GM18907 (cell line): ENCODE measurements around the gene SPAG6.
A peak's percentile ranks its signal among the peaks of the same experiment; 100 is the strongest.
"Not testable (repeated sequence)": the region's sequence is repeated elsewhere in the genome, so short reads cannot be mapped to it uniquely, and the experiment has no call there.

Experiments used
- ATAC-seq: cut with Tn5 transposase; IDR thresholded peaks from one replicate; pipeline ENCODE4 v1.9.1; 2021; ENCODE audit warnings: mild to moderate bottlenecking, moderate library complexity; ENCODE audit not compliant: unreplicated experiment

SPAG6 gene

DNA sequence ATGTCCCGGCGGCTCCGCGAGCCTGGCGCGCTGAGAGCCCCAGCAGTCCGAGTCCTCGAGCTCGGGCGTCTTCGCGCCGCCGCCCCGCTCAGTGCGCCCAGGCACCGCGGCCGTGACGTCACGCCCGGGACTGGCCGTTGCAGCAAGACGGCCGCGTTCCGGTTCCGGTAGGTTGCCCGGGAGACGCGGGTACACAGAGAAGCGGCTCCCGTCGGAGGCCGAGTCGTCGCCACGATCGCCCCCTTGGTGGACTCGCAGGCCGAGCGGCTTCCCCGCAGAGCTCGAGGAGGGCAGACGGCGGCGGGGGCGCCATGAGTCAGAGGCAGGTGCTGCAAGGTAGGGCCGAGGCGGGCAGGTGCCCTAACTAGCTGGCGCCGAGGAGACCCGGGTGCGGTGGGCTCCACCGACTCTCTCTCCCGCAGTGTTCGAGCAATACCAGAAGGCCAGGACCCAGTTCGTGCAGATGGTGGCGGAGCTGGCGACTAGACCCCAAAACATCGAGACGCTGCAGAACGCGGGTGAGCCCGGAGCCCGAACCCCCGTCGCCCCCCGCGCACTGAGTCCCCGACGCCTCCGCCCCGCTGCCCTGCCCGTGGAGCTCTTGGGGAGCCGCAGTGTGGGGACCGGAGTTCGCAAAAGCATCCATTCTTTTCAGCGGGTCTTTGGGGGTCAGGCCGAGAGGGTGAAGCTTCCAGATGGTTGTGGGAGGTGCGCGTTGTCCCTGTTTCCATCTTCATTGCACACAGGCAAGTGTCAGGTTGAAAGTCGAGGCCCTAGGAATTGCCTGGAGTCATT is at the start of gene SPAG6:
Gene SPAG6 (plus strand): TSS at position 196 of the 795 bp plus-strand sequence. CDS start 116 bp downstream, at position 312.
- ATAC-seq, result no peak

DNA sequence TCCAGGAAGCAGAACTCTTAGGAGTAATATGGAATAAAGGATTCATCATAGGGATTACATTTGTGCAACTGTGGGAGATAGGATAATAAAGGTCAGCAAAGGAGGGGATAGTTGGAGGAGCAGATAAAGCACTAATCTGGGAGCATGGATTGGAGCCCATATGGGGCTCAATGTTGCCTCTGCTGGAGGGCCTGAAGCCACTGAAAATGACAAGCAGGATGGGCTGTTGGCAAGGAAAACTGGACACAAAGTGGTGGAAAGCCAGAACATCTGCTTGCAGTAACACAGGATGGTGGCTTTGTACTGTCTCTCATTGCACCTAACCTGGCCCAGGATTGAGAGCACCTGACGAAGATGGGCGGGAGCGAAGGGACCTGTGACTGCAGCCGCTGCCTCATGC is 44.1 kb upstream of the SPAG6 start:
- ATAC-seq, result no peak

DNA sequence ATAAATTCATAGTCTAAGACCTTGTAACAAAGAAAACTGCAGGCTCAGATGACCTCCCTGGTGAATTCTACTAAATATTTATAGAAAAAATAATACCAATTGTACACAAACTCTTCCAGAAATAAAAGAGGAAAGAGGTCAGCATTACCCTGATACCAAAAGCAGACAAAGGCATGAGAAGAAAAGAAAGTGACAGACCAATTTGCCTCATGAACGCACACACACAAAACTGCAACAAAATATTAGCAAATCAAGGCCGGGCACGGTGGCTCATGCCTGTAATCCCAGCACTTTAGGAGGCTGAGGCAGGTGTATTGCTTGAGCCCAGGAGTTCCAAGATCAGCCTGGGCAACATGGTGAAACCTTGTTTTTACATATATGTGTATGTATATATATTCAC is 41.8 kb upstream of the SPAG6 start:
- ATAC-seq, result no peak

DNA sequence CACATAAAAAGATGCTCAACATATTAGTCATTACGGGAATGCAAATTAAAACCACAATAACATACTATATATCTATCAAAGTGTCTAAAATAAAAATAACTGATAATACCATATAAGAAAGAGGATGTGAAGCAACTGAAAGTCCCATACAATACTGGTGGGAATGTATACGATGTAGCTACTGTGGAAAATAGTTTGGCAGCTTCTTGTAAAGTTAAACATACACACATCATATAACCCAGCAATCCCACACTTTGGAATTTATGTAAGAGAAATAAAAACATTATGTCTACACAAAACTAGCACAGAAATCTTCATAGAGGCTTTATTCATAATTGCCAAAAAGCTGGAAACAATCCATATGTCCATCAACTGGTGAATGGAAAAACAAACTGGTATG is 39.6 kb upstream of the SPAG6 start:
- ATAC-seq, result no peak

DNA sequence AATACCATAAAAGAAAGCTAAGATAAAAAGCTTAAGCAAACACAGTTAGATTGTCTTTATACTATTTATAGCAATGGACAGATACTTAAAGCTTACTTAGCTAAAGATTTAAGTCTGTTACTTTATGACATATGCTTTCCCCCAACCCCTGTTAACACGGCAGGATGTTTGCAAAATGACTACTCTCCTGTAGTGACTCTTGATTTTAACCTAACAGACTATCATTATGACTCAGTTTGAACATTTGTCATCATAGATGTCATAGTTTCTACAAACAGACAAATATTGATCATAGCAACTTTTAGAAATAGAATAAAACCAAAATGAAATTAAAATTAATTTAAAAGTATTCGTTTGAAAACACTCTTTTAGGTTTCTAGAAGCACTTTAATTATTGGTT is 36.9 kb upstream of the SPAG6 start:
- ATAC-seq, result peak; percentile 98

DNA sequence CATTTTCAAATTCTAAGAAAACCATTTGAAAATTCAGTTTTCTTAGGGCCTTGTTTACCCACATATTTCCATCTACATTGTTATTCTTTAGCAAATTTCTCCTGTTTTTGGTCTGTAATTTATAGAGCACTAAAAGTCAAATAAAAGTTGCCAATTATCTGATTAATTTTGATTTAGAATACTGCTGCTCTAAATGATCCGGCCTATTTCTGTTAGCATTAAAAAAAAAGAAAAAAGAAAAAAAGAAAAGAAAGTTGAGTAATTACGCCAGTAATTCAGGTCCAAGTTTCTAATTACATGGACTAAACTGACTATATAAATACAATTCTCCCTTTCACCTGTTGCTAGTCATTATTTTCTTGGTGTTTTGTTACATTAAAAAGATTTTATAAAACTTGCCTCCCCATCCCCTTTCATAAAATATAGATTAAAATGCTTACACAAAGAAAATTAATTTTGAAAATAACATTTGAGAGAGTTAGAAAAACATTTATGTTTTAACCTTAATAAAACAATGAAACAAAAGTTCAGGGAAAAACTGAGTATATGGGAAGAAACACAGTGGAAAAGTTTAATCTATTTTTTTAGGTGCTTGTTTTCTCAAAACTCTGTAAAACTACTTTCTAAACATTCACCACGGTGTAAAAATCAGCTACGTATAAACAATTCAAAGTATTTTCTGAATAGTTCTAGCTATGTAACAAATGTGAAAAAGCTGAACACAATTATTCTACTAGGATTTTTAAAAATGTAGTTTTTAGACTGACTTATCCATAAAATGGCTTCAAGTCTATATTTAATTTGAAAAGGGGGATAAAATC is 35.9 kb upstream of the SPAG6 start:
- no peak for ATAC-seq

DNA sequence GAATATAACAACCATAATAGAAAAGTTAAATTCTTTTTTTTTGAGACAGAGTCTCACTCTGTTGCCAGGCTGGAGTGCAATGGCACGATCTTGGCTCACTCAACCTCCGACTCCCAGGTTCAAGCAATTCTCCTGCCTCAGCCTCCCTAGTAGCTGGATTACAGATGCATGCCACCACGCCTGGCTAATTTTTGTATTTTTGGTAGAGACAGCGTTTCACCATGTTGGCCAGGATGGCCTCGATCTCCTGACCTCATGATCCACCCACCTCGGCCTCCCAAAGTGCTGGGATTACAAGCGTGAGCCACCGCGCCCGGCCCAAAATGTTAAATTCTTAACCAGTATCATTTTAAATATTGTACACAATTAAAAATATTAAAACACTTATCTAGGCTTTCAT is 35.3 kb upstream of the SPAG6 start:
- ATAC-seq, result not testable (repeated sequence)

DNA sequence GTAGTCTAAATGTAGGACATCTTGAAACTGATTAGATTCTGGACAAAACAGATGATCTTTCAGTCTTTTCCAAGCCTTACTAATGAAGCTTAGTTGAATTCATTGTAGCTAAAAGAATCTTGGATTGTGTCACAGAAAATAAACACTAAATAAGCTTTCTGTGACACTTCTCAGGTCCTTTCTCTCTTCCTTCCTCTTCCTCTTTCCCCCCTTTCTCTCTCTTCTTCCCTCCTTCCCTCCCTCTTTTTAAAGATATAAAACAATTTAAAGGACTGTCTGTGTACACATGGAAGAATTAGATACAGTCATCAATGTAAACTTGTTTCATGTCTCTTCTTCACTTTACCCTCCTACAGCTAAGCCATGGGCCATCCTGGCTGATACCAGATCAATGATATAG is 34.4 kb upstream of the SPAG6 start:
- ATAC-seq, result no peak

DNA sequence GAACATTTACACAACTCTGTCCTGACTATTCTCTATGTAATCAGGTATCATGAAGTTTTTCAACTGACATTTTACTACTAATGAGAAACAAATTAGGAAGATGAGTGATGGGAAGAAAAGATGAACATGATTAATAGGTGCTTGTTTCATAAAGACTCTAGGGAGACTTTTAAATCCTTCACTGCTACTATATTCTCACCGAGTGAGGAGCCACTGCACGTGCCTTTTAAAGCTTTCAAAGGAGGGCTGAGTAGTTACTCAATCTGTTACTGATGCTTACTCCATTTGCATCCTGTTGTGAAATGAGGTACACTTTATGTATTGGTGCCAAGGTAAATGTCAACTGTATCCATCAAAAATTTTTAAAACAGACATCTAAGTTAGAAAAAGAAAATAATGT is 30.4 kb upstream of the SPAG6 start:
- no peak for ATAC-seq

DNA sequence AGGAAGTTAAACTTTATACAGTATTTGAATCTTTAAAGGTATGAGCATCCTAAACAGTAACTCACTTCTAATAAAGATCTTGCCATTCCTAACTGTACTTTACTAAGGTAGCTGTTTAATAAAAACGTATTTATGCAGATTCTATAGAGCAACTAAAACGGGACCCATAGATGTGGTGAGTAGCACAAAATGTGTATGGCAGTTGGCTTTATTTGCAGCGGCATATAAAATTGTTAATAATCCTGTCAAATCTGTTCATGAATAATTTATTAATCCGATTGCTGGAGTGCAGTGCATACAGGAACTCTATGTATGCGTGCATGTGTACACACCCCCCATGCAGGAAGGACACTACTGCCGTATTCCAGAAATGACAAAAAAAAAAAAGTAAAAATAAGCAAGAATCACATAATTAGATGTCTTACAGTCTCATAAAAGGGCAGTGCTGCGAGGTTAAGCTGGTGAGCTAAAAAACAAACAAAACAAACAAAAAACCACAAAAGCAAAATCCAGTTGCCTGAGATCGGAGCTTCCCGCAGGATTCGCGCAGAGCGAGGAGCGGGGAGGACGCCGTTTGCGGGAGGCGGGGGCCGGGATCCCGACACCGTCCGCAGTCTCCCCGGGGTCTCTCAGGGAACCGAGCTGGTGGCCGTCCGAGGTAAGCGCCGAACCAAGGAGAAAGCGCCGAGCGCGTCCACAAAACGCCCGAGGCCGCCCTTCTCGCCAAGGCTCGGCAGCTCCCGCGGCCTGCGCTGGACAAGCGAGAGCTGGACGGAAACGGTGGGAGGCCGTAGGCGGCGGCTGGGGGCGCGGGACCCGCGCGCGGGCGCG is 29.6 kb upstream of the SPAG6 start:
- peak; percentile 31 for ATAC-seq

DNA sequence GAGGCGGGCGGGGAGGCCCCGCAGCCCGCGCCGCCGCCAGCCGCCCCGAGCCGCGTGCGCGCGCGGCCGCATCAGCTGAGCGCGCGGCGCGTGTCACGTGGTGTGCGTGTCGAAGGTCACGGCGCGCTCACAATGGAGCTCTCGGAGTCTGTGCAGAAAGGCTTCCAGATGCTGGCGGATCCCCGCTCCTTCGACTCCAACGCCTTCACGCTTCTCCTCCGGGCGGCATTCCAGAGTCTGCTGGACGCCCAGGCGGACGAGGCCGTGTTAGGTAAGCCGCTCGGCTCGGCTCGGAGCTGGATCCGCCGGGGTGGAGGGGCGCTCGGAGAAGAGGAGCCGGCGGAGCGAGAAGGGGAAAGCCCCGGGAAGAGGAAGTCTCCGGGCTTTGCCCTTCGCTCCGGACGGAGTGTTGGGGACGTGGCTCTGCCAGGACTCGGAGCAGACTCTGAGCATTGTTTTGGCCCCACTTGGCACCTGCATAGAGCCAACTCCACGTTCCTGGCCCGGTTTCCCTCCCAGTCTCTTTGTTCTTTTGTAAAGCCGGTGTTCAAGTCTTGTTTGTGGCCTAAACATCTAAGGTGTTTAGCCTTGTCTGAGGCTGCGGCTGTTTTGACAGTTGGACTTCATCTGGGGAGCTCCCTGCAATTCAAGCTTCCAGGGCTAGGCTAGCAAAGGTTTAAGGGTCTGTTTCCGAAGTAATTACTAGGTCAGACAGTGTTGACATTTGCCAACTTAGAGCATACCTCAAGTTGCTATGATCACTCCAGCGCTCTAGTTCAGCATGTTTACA is 28.8 kb upstream of the SPAG6 start, which contains the start of gene COMMD3:
Gene COMMD3 (plus strand): TSS at position 103 of the 790 bp plus-strand sequence. CDS start 30 bp downstream, at position 133.
- peak; percentile 74 for ATAC-seq

DNA sequence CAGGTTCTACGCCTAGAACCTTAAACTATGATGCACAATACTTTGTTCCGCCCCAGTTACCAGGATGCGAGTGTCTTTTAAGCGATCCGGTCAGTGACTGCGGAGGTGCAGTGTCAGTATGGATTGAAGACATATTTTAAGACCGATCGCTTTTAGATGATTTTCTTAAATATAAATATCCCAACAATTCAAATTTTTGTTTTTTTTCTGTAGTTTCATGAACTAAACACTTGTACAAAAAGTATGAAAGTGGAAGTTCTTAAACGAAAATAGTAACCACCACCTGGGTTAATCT is 28.3 kb upstream of the SPAG6 start:
- peak; percentile 31 for ATAC-seq

DNA sequence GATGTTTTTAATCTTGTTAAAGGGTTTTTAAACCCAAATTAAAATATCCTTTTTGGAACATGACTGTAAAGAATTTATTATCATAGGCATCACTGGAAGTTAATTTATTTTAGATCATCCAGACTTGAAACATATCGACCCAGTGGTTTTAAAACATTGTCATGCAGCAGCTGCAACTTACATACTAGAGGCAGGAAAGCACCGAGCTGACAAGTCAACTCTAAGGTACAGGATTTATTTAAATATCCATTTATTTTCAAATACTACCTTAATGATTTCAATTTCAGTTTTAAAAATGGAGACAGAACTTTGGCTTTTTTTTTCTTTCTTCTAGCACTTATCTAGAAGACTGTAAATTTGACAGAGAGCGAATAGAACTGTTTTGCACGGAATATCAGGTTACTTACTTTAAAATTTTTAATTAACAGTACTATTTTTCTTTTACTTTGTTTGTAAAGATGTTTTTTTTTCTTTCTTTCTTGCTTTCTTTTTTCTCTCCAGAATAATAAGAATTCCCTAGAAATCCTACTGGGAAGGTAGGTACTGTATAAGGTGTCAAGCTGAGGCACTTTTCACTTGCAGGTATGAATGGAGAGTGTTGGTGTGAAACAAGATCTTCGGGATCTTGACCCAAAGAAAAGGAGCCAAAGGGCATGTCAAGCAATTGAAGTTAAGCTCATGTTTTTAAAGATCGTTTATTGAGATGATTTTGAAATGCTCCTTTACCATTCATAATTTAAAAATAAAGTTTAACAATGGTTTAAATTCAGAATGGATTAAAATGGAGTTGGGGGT is 27.3 kb upstream of the SPAG6 start:
- no peak for ATAC-seq

DNA sequence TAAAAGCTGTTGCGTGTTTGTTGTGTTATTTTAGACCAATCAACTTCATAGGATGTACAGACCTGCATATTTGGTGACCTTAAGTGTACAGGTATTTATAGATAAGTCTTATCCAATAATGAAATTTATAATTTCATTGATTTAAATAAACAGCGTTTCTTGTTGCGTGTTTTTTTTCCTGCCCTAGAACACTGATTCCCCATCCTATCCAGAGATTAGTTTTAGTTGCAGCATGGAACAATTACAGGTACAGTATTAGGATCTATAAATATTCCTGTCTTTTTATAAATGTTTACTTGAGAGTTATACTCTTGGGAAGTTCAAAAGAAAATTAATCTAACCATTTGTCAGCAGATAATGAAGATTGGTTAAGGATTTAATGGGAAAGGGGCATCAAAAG is 26.5 kb upstream of the SPAG6 start:
- ATAC-seq, result no peak

DNA sequence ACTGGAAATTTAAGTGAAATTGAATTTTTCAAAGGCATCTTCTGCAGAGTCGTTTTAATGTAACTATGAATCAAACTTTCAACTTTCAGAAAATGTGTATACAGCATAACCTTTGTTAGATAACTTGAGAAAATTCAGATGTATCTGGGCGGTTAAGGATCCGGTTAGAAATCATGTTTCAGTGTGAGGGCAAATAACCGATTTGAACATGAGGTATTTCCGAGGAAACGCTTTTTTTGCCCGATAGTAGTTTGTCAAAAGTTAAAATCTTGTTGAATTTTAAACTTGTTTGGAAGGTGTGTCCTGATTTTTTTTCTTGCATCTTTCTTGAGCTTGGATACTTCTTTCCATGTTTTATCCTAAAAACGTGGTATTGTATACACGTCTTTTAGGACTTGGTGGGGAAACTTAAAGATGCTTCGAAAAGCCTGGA is 25.7 kb upstream of the SPAG6 start:
- ATAC-seq, result no peak

DNA sequence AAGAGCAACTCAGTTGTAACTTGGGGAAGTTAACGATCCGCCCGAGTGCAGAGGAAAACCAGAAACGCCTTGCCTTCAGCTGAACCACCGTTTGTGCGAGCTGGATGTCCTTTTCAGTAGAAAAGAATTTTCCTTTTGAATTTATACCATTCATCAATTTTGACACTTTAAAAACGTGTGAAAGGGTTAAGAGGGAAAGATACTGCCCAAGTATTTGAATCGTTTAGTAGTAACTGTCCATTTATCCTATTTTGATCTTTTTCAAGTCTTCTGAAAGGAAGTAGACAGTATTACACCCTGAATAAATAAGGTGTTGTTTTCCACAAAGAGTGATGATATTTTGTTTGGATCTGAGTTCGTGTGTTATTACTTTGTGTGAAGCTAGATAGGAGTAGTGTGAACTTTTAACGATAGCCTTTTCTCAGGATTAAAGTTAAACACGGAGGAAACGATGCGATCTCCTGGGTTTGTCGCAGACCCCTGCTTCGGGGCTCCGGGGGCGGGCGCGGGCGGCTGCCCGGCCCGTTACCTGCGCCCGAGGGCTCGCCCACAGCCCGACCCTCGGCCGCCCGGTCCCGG is 25.2 kb upstream of the SPAG6 start:
- ATAC-seq, result no peak

DNA sequence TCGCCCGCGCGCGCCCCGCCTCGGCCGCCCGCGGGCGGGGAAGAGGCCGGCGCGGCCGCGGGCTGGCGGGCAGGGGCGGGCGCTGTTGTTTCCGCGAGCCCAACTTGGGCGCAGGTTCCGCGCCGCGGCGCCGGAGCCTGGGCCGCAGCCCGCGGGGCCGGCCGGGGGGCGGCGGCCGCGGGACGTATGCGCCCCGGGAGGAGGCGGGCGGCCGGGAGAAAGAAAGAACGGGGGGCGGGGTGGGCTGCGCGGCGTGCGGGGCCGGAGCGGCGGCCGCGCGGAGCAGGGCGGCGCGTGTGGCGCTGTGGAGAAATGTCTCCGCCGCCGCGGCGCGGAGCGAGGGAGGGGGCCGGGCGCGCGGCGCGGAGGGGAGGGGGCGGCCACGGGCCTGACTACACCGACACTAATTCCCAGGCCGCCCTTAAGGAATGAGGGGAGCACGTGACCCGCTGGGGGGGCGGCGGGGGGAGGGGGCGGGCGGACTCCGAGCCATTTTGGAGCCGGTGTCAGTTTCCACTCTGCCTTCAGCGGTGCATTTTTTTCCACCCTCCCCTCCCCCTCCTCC is 24.6 kb upstream of the SPAG6 start, which contains the start of gene BMI1:
Gene BMI1 (plus strand): TSS at position 509 of the 565 bp plus-strand sequence. CDS start 5,351 bp downstream, outside the sequence.
- peak; percentile 15 for ATAC-seq

DNA sequence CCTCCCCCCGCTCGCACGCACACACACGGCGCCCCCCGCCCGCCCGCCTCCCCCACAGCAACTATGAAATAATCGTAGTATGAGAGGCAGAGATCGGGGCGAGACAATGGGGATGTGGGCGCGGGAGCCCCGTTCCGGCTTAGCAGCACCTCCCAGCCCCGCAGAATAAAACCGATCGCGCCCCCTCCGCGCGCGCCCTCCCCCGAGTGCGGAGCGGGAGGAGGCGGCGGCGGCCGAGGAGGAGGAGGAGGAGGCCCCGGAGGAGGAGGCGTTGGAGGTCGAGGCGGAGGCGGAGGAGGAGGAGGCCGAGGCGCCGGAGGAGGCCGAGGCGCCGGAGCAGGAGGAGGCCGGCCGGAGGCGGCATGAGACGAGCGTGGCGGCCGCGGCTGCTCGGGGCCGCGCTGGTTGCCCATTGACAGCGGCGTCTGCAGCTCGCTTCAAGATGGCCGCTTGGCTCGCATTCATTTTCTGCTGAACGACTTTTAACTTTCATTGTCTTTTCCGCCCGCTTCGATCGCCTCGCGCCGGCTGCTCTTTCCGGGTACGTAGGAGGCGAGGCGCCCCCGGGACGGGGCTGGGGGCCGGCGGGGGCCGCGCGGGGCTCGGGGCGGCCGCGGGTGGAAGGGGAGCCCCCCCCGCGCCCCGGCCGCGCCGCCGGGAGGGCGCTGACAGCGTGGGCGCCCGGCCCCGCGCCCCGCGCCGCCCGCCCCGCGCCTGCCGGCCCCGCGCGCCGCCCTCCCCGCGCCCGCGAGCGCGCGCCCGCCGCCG is 24.0 kb upstream of the SPAG6 start:
- ATAC-seq, result peak; percentile 26
